GM12872 (cell line): ENCODE measurements around the gene UCP2.

ENCODE experiments used
- TF ChIP-seq, protein P1 (sequence below): IDR thresholded peaks from 3 replicates; pipeline ENCODE4 v1.5.1; 2011; ENCODE audit warnings: low read depth, mild to moderate bottlenecking, low read length, moderate library complexity; ENCODE audit not compliant: insufficient read depth

The UCP2 gene

DNA sequence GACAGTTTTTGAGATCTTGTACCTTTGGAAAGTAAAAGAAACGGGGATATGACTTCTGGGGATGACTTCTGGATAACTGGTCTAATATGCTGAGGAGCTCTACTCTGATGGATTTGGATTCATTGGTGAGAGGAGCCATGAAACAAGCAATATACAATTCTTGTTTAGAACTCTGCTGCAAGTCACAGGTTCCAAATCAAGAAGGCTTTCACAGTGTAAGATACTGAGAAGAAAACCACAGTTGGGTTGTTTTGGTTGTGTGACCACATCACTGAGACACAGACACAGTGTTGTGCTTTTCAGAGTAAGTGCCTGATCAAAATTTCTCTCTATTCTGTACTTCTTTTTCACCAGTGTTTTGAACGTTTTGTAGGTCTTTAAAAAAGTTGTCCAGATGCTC, 13.1 kb upstream of the UCP2 start:
- TF ChIP-seq, protein P1, sequence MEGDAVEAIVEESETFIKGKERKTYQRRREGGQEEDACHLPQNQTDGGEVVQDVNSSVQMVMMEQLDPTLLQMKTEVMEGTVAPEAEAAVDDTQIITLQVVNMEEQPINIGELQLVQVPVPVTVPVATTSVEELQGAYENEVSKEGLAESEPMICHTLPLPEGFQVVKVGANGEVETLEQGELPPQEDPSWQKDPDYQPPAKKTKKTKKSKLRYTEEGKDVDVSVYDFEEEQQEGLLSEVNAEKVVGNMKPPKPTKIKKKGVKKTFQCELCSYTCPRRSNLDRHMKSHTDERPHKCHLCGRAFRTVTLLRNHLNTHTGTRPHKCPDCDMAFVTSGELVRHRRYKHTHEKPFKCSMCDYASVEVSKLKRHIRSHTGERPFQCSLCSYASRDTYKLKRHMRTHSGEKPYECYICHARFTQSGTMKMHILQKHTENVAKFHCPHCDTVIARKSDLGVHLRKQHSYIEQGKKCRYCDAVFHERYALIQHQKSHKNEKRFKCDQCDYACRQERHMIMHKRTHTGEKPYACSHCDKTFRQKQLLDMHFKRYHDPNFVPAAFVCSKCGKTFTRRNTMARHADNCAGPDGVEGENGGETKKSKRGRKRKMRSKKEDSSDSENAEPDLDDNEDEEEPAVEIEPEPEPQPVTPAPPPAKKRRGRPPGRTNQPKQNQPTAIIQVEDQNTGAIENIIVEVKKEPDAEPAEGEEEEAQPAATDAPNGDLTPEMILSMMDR = no peak

DNA sequence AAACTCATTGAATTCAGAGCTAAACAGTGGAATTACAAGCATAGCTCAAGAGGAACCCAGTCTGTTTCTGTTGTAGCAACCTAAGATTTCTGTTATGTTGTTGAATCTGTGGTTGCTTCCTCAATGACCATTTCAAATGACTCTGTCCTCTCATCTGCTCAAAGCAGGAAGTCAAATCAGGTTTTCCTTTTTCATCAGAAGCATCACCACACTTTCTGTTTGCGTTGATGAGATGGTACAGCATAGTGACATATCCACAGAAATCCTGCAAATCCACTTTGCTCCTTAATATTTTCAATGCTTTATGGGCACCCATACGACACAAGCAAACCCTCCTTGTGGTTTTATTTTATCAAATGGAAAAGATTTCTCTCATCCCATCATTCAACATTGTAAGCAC, 12.6 kb upstream of the UCP2 start:
- TF ChIP-seq, protein P1 = no peak

DNA sequence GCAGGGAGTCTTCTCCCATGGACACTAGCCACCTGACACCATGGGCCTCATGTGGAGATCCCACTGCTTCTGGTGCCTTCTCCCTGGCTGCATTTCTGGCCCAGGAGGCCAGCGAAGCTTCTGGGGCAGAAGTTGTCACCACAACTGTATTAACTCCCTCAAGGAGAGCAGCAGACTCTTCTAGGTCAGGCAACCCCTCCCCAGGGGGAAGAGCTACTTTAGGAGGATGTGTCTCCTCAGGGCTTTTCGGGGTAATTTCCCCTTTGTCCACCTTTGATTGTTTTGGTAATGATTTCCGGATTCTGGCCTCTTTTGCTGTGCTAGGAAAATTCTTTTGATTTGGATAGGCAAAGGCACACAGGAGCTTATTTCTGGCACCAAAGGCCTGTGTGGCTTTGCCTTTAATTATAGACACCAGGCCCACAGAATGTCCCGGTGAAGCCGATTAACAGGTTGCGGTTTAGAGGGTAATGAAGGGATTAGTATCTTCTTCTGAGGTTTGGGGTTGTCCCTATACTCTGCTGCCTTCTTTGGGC, 8.9 kb upstream of the UCP2 start:
- TF ChIP-seq, protein P1 = no peak

DNA sequence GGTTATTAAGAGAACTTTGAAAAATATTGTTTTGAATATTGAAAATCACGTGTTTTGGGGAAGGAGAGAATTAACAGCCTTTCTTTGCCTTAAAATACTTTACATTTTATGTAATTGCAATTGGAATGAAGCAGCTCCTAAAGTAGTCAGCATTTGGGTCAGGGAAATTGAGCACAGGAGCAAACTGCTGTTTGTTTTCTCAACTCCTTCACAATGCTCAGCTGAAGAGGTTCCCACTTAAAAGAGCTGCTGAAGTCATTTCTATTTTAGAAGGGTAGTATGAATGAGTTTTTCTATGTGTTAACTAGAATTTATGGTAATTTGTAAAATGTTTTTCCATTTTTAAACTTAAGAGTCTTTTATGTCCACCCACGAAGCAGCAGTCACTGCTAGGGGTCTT, 8.1 kb upstream of the UCP2 start:
- TF ChIP-seq, protein P1 = no peak

DNA sequence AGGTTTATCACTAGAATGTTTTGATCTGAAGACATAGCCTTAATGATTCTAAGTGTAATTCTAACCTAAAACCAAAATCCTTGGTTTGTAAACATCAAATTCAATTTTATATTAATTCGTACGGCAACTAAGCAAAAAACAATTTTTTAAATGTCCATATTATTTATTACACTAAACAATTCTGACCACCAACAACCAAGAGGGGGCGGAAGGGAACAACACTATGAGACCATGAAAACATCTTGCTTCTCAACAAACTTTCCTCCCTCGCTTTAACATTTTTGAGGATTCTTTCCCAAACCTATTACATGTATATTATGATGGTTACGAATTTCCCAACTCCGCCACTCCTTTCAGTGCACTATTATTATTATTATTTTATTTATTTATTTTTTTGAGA, 6.5 kb upstream of the UCP2 start:
- TF ChIP-seq, protein P1 = peak; percentile 37; the same call in 1 of the 3 replicates

DNA sequence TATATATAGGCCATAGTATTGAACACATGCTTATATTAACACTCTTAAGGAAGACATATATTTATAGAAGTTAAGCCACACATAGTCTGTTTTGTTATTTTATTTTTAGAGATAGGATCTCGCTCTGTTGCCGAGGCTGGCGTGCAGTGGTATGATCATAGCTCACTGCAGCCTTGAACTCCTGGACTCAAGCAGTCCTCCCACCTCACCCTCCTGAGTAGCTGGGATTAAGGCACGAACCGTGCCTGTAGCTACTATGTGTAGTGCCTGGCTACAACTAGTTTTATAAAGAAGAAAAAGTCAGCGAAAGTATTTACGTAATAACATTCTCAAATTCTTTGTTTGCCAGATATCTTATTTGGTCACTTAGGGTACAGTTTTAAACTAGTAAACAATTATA, 5.6 kb upstream of the UCP2 start:
- TF ChIP-seq, protein P1 = no peak

DNA sequence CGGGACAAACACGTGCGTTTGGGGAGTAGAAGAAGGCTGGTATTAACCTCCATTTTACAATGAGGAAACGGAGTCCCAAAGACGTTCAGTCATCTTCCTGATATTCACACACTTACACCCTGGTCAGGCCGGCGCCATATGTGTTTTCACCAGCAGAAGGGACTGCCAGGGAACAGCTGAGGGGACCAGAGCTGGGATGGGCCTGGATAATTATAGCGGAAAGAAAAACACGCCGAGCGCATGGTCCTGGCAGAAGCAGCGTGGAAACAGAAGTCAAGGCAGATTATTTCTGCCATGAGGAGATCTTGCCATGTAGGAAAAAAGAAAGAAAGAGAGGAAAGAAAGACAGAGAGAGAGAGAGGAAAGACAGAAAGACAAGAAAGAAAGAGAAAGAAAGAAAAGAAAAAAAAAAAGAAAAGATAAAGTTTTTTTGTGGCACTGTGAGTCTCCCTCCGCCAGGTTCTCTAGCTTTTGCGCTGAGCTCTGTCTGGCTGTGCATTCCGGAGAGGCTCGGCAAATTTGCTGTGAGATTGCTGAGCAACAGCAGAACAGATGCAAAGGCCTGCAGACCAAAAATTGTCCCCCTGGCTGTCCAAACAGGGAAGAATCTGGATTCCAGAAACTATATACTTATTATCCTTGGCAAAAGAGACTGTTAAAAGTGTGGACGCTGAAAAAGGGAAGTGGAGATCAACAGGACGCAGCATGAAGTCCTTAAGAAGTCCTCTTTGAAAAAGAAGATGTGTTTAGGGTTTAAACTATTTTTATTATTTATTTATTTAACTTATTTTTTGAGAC, 1.3 kb upstream of the UCP2 start:
- TF ChIP-seq, protein P1 = no peak
